MM.1S (cell line): ENCODE measurements around the gene ENO1.
A peak's percentile ranks its signal among the peaks of the same experiment; 100 is the strongest.

Source experiments
- DNase-seq: peaks from one replicate; pipeline ENCODE4 v3.0.0-alpha.2; 2015
- H2AFZ ChIP-seq: fragments of 300-600 bp; sonication (generic); 2 replicates; pipeline ENCODE4 v1.6.0; 2016; ENCODE audit warnings: antibody characterized with exemption, low read length
- H3F3A ChIP-seq: fragments of 300-600 bp; sonication (generic); 2 replicates; pipeline ENCODE4 v1.6.1; 2016; ENCODE audit warnings: mild to moderate bottlenecking, antibody characterized with exemption, low read length, moderate library complexity, mixed read lengths; ENCODE audit not compliant: insufficient read depth
- H3K27ac ChIP-seq: fragments of 300-600 bp; sonication (generic); 2 replicates; pipeline ENCODE4 v1.5.1; 2016; ENCODE audit warnings: mild to moderate bottlenecking, low read length
- H3K27me3 ChIP-seq: fragments of 300-600 bp; sonication (generic); replicated peaks from 2 replicates; pipeline ENCODE4 v1.6.0; 2016; ENCODE audit warnings: low read length; ENCODE audit not compliant: insufficient read depth
- H3K36me3 ChIP-seq: fragments of 300-600 bp; sonication (generic); replicated peaks from 2 replicates; pipeline ENCODE4 v1.6.1; 2016; ENCODE audit warnings: mild to moderate bottlenecking, low read length, mixed read lengths; ENCODE audit not compliant: insufficient read depth
- H3K4me1 ChIP-seq: fragments of 300-600 bp; sonication (generic); 2 replicates; pipeline ENCODE4 v1.6.1; 2016; ENCODE audit warnings: low read length, mixed read lengths
- H3K4me2 ChIP-seq: fragments of 300-600 bp; sonication (generic); 2 replicates; pipeline ENCODE4 v1.6.0; 2016; ENCODE audit warnings: low read depth, low read length
- H3K4me3 ChIP-seq: fragments of 300-600 bp; sonication (generic); 2 replicates; pipeline ENCODE4 v1.5.1; 2016; ENCODE audit warnings: low read length, mixed read lengths
- H3K79me2 ChIP-seq: fragments of 300-600 bp; sonication (generic); 2 replicates; pipeline ENCODE4 v1.6.1; 2016; ENCODE audit warnings: mixed run types, low read length, mixed read lengths
- H3K9ac ChIP-seq: fragments of 300-600 bp; sonication (generic); 2 replicates; pipeline ENCODE4 v1.6.1; 2016; ENCODE audit warnings: low read length, mixed read lengths
- H3K9me2 ChIP-seq: fragments of 300-600 bp; sonication (generic); replicated peaks from 2 replicates; pipeline ENCODE4 v1.6.1; 2016; ENCODE audit warnings: mild to moderate bottlenecking, low read length, mixed read lengths; ENCODE audit not compliant: insufficient read depth
- H3K9me3 ChIP-seq: fragments of 300-600 bp; sonication (generic); replicated peaks from 2 replicates; pipeline ENCODE4 v1.6.1; 2016; ENCODE audit warnings: mild to moderate bottlenecking, low read length, mixed read lengths; ENCODE audit not compliant: insufficient read depth
- H4K20me1 ChIP-seq: fragments of 300-600 bp; sonication (generic); 2 replicates; pipeline ENCODE4 v1.6.1; 2016; ENCODE audit warnings: mild to moderate bottlenecking, low read length, moderate library complexity, mixed read lengths; ENCODE audit not compliant: insufficient read depth
- EZH2 ChIP-seq: fragments of 300-600 bp; sonication (generic); optimal IDR thresholded peaks from 2 replicates; pipeline ENCODE3; 2017; ENCODE audit warnings: low read depth, mild to moderate bottlenecking, antibody characterized with exemption, low read length, mixed read lengths
- EZH2phosphoT487 ChIP-seq: fragments of 300-600 bp; sonication (generic); IDR thresholded peaks from 2 replicates; pipeline ENCODE4 v1.6.1; 2018; ENCODE audit warnings: antibody characterized with exemption, low read length
- TF ChIP-seq, protein P1 (sequence below): fragments of 300-600 bp; sonication (generic); IDR thresholded peaks from 2 replicates; pipeline ENCODE4 v1.5.1; 2016; ENCODE audit warnings: antibody characterized with exemption, low read length, mixed read lengths

Gene ENO1

DNA sequence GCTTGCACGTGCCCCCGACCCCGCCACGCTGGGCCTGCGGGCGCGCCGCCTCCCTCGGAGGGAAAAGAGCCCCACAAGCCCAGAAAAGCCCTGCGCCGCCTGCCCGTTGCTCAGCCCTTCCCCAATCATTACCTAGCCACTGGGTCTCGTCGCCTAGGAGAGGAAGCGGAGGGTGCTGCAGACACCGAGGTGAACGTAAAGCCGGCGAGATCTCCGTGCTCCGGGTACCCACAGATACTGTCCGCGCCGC lies at the start of gene ENO1:
Gene ENO1 (minus strand): TSS at position 239 of the 250 bp plus-strand sequence. CDS start 3,778 bp downstream, outside the sequence.
- Histone ChIP-seq H3K9ac (peak within 1 kb of the TSS; percentile 95), H3K4me1 (peaks cover 29% of the 10 kb centered on the region), H3K36me3 (peaks cover 10% of the 10 kb centered on the region), H3K27ac (peak within 1 kb of the TSS; percentile 91), H3K27me3 (no peaks in the 10 kb centered on the region), H3K4me2 (peak within 1 kb of the TSS; percentile 92), H3K9me3 (no peaks in the 10 kb centered on the region), H4K20me1 (peaks cover 26% of the 10 kb centered on the region), H2AFZ (peak within 1 kb of the TSS; percentile 77), H3K9me2 (no peaks in the 10 kb centered on the region), H3K4me3 (peak within 1 kb of the TSS; percentile 85), H3K79me2 (peaks cover 52% of the 10 kb centered on the region), H3F3A (peaks cover 18% of the 10 kb centered on the region; the same call in 1 of the 2 replicates)
- TF ChIP-seq EZH2phosphoT487 (no peak), EZH2 (no peak)
- TF ChIP-seq, protein P1, sequence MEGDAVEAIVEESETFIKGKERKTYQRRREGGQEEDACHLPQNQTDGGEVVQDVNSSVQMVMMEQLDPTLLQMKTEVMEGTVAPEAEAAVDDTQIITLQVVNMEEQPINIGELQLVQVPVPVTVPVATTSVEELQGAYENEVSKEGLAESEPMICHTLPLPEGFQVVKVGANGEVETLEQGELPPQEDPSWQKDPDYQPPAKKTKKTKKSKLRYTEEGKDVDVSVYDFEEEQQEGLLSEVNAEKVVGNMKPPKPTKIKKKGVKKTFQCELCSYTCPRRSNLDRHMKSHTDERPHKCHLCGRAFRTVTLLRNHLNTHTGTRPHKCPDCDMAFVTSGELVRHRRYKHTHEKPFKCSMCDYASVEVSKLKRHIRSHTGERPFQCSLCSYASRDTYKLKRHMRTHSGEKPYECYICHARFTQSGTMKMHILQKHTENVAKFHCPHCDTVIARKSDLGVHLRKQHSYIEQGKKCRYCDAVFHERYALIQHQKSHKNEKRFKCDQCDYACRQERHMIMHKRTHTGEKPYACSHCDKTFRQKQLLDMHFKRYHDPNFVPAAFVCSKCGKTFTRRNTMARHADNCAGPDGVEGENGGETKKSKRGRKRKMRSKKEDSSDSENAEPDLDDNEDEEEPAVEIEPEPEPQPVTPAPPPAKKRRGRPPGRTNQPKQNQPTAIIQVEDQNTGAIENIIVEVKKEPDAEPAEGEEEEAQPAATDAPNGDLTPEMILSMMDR: no peak
- no peak for DNase-seq

DNA sequence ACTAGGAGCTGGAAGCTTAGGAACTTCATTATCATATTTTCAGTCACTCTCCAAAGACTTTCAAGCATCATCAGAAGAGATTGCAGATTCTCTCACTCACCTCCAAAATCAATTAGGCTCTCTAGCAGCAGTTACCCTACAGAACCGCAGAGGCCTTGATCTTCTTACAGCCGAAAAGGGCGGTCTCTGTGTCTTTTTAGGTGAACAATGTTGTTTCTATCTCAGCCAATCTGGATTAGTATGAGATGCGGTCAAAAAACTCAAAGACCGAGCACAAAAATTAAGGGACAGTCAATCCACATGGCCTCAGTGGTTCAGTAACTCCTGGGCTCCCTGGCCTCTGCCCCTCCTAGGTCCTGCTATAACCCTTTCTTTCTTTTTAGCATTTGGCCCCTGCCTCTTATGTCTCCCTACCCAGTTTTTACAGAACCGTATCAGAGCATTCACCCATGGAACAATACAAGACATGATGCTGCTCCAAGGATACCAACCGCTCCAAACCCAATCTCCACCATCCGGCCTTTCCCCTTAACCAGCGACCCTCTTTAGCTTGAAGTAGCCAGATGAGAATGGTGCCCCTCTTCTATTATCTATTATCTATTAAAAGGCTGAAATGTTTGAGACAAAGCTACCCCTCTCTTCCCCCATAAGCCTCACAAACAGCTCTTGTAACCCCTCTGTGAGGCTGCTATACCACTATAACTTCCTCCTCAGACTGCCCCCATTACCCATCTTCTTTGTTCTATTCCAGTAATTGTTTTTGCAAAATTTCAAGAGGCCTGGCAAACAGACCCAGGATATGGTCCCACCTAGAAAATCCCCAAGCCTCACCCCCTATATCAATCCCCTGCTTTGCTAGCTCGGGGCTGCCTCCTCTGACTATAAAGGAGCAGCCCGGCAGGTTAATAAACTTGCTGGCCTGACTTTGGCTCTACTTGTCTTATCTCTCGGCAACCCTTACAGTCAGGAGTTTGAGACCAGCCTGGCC lies 48.5 kb upstream of the ENO1 start:
- DNase-seq: no peak
- Histone ChIP-seq H3K9me3 (no peaks in the 10 kb centered on the region), H3K27ac (no peak overlapping the region), H3K79me2 (no peaks in the 10 kb centered on the region), H4K20me1 (no peaks in the 10 kb centered on the region), H3K9ac (no peak overlapping the region), H3K9me2 (no peaks in the 10 kb centered on the region), H3K36me3 (no peaks in the 10 kb centered on the region), H3K27me3 (peaks cover 15% of the 10 kb centered on the region), H3K4me3 (no peak overlapping the region), H3K4me2 (no peak overlapping the region), H2AFZ (no peak overlapping the region), H3F3A (no peaks in the 10 kb centered on the region), H3K4me1 (no peaks in the 10 kb centered on the region)
- TF ChIP-seq EZH2phosphoT487: no peak
- TF ChIP-seq, protein P1: no peak

DNA sequence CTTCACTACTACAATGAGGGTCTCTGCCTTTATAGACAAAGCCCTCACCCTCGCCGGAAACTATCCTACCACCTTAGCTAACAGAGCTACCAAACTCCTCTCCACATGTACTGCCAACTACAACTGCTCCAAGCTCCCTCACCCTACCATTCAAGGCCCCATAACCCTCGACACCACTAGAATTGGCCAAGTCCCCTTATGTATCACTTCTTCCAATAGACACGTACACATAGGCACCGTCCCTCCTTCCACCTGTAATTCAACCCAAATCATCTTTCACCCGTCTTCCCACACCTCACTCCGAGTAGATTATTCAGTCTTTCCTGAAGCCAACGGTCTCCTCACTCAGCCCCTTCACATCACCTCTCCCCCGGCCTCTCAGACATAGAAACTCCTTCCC lies 47.5 kb upstream of the ENO1 start:
- Histone ChIP-seq H3K79me2 (no peaks in the 10 kb centered on the region), H3K4me1 (0 out of 2 replicates have a peak, but pooled peaks cover 5% of the 10 kb centered on the region), H3K27me3 (peaks cover 23% of the 10 kb centered on the region), H3K9me2 (no peaks in the 10 kb centered on the region), H4K20me1 (no peaks in the 10 kb centered on the region), H3F3A (no peaks in the 10 kb centered on the region), H3K4me3 (no peak overlapping the region), H3K9ac (no peak overlapping the region), H3K9me3 (no peaks in the 10 kb centered on the region), H3K27ac (no peak overlapping the region), H3K4me2 (no peak overlapping the region), H2AFZ (no peak overlapping the region), H3K36me3 (no peaks in the 10 kb centered on the region)
- TF ChIP-seq, protein P1: no peak
- no peak for TF ChIP-seq EZH2
- no peak for DNase-seq
